ENCODE results near the gene ADCY4.
"Not testable (repeated sequence)": the region's sequence is repeated elsewhere in the genome, so short reads cannot be mapped to it uniquely, and the experiment has no call there.

Gene ADCY4

DNA sequence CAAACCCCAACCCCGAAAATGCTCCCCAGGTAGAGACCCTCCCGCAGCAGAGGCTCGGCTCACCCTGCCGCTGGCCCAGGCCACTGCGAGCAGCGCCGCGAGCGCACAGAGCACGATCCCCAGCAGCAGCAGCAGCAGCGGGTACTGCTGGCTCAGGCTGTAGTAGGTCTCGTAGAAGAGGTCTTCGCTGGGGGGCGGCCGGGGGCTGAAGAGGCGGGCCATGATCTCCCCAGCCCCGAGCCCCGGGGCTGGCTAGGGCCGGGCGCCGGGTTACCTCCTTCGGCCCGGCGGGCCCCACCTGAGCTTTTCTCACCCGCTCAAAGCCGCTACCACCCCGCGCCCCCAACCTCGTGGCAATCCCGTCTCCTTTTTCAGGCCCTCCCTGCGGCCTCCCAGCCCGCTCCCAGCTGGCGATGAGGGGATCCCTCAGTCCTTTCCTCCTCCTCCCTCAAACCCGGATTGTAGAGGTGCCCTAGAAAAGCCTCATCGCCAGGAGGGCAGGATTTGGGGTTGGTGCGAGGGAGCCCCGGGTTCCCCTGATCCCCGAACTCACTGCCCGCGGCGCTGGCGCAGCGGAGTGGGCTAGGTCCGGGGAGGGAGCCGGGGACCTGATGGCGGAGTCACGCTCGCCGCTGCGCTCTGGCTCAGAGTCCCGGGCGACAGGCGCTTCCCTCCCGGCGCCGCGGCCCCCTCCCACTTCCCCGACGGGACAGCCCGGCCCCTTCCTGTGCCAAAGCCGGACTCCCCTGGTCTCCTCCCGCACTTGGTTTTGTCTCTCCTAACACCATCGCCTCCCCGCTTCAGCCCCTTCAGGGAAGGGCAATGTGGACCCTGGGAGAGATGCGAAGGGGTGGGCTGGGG lies at the start of gene ADCY4:
TSS of gene ADCY4 (minus strand) at position 641 of the 861 bp plus-strand sequence. CDS start at position 222, 419 bp downstream.
- no peak for DNase-seq

DNA sequence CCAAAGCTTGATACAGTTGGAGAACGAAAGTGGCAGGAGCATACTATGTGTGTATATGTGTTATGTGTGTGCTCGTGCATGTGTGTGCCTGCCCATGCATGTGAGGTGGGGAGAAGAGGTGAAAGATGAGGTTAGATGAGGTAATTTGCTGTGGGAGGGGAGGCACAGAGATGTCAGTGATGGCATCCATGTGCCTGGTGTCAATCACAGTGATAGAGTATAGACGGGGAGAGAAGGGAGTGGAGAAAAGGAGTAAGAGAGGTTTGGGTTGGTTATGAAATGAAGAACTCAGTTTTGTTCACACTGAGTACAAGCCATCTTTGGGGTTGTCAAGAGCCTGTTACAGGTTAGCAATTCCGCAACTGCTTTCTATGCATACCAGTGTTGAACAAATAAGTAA lies 49.3 kb upstream of the ADCY4 start:
- DNase-seq = no peak

DNA sequence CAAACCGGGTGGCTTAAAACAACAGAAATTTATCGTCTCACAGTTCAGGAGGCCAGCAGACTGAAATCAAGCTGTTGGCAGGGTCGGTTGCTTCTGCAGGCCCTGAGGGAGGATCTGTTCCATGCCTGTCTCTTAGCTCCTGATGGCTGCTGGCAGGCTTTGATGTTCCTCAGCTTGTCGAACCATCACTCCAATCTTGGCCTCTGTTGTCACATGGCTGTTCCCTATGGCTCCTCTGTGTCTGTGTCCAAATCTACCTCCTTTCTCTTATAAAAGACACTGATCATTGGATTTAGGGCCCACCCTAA lies 47.1 kb upstream of the ADCY4 start:
- DNase-seq = no peak

DNA sequence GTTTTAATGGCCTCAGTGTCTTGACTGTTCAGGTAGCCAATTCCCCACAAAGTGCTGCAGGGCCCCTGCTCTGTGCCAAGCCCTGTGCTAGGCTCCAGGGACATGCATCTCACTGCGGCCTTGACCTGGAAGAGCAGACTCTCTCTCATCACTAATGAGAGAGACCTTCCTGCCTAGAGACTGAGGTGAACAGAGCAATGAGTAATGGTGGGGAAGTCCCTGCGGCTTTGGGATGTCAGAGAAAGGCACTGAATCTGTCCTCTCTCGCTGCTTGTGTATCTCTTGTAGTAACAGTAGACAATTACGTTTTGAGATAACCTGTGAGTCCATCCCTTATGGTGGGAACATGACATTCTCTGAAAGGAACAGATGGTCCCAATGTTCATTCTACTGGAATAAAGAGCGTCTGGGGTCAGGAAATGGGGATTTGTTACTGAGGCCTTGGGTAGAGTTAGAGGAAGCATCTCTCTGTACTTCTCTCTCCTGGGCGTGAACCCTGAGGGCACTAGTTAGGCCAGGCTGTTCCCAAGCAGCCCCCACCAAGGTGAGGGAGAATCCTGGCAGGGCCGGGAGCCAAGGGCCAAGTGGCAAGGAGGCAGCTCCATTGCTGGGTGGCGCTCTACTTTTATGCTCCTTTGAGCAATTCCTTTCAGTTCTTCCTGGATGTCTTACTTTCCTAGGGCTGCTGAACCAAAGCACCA lies 46.6 kb upstream of the ADCY4 start:
- DNase-seq = no peak

DNA sequence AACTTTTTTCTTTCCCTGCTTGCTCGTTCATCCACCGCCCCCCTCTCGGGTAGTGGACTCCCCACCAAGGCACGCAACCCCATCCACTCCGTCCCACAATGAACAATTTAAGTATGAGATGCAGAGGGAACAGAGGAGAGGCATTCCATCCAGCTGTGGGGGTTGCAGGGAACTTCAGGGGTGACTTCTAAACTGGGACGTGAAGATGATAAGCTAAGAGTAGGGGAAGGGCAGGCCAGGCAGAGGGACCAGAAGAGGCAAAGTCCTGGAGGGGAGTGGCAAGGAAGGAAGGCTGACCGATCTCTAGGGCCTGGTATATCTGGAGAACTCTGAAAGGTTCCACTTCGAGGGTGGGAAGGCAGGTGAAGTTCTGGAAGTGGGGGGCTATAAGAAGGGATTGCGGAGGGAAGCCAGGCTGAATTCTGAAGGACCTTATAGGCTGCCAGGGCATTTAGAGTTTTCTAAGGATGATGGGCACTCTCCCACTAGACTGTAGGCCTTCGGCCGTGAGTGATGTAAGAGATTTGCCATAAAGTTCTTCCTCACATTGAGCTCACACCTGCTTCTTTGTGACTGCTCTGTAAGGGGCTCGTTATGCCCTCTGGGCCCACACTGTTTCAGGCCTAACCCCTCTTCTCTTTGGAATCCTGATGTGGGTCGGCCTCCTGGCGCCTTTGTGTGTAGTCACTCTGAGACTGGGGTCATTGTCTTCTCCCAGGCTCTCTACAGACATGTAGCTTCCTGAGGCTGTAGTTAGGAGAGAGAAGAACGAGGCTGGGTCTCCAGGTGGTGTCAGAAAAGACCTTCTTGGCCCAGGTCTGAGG lies 45.2 kb upstream of the ADCY4 start:
- no peak for DNase-seq

DNA sequence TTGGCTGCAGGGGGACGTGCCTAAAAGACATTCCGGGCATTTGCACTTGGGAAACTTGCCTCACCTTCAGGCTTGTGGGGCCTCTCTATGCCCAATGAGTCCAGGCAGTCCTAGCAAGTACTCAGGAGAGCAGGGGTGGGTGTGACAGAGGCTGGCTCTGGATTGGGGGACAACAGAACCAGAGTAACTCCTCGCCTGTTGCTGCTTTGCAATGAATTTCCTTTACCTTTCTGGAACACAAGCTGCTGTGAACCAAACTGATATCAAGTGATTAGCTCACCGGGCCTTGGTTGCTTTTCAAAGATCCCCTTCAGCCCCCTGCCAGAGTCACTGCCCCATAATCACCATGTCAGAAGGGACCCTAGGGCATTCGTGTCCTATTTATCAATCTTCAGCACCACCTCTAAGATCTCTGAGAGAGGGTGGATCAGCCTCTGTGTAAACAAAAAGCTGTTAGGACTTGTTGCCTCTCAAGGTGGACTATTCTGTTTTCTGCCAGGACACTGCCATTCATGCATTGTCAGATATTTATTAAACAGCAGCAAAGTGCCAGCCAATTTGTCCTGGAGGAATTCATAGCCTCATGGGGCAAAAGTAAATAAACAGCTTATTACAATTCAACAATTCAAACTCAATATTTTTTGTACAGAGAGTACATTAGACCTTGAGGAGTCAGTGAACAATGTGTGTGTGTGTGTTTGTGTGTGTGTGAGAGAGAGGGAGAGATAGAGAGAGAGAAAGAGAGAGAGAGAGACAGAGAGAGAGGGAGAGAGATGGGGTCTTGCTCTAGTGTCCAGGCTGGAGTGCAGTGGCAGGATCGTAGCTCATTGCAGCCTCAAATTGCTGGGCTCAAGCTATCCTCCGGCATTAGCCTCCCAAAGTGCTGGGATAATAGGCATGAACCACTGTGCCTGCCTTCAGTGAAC lies 44.4 kb upstream of the ADCY4 start:
- no peak for DNase-seq

DNA sequence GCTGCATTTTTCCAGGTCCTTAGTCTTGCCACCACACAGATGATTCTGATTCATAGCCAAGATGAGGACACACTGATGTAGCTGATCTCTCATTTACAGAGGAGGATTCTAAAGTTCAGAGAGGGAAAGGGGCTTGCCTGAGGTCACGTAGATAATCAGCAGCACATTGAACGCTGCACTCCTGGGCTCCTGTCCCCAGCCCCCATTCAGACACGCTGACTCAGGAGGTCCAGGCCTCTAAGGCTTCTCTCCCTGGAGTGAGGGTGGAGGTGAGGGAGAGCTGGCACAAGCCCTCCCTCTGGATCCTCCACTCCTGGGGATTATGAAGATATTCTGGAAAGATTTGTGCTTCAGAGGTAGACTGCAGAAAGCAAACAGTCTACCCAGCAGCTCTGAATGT lies 43.5 kb upstream of the ADCY4 start:
- DNase-seq = no peak

DNA sequence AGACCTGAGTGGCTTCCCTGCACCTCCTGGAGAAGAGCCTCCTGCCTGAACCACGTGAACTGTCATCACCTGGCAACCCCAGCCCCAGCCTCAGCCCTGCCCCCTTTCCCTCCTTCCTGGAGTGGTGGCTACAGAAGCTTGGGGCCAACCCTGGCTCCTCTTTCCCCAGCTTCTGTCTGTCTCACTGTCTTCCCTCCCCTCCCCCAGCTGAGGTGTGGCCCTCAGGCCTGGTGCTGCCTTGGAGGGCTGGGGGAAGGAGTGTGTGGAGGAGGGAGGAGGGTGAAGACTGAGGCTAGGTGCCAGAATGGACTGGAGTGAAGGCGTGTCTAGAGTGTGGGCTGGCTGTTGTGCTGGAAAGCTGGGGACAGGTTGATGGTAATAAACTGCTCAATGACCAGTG lies 42.8 kb upstream of the ADCY4 start:
- DNase-seq = no peak

DNA sequence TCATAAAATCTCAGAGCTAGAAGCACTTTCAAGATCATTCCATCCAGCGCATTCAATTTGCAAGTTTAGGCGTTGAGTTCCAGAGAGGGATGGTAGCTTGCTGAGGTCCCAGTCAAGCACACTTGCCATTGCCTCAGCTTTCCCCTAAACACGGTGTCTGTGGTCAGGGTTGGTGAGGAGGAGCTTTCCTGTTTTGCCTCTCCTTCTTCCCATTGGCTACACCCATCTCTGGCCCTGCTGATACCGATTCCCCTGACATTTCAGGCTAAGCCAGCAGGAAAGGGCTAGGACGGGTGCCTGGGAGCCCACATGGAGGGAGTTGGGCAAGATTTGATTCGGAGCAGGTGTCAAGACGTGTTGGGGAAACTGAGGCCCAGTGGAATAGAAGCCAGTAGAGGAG lies 42.3 kb upstream of the ADCY4 start:
- no peak for DNase-seq

DNA sequence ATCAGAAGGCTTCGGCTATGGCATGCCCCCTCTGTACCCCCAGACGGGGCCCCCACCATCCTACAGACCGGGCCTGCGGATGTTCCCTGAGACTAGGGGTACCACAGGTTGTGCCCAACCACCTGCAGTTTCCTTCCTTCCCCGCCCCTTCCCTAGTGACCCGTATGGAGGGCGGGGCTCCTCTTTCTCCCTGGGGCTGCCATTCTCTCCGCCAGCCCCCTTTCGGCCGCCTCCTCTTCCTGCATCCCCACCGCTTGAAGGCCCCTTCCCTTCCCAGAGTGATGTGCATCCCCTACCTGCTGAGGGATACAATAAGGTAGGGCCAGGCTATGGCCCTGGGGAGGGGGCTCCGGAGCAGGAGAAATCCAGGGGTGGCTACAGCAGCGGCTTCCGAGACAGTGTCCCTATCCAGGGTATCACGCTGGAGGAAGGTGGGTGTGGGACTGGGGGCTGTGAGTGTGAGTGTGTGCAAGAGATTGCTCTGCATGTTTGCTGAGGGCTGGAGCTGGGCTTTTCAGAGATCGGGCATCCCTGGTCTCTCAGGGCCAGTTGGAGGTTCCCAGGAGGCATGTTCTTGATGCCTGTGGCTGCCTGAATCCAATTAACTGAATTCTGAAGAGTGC lies 41.7 kb upstream of the ADCY4 start:
- no peak for DNase-seq

DNA sequence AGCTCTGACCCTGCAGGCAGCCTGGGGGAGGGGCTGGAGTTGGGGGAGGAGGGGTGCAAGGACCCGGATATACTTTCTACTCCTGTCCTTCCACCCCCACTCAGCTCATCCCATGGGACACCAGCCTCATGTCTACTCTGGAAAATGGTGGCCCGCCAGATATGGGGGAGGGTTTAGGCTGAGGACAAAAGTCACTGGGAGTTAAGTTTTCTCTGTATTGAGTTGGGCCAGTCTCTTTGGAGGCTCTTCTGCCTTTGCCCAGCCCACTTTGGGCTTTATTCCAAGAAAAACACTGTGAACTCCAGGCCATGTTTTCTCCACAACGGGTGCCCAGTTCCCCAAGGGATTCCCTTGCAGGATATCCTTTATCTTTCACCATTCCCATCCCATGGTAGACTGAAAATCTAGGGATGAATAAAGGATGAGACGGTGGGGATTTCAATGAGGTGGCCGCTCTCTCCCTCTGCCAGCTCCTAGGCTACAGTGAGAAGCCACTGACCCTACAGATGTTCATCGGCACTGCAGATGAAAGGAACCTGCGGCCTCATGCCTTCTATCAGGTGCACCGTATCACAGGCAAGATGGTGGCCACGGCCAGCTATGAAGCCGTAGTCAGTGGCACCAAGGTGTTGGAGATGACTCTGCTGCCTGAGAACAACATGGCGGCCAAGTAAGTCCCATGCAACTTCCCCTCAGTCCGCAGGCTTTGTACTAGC lies 38.0 kb upstream of the ADCY4 start:
- DNase-seq = no peak

DNA sequence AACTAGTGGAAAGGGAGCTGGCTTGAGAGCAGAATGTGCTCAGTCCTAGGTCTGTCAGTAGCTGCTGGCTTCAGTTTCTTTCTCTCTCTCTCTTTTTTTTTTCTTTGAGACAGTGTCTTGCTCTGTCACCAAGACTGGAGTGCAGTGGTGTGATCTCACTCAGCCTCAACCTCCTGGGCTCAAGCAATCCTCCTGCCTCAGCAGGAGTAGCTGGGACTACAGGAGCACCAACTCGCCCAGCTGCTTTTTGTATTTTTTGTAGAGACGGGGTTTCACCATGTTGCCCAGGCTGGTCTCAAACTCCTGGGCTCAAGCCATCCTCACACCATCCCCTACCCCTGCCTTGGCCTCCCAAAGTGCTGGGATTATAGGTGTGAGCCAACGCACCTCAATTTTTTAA lies 36.7 kb upstream of the ADCY4 start:
- not testable (repeated sequence) for DNase-seq

DNA sequence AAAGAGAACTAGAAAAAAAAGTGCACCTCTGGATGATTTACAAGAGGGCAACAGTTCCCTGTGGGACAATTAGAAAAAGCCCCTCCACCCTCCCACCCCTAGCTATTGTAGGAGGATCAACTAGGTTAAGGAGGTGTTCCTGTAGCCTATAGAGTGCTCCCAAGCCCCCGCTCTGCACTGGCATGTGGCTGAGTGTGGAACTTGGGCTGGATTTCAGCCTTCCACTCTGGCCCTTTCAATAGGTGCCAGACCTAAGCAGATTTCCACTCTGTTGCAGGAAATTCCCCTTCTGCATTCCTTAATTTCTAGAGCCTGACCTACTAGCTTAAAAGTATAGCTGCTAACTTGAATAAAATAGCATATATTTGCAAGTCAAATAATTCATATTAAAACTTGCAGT lies 35.9 kb upstream of the ADCY4 start:
- no peak for DNase-seq

DNA sequence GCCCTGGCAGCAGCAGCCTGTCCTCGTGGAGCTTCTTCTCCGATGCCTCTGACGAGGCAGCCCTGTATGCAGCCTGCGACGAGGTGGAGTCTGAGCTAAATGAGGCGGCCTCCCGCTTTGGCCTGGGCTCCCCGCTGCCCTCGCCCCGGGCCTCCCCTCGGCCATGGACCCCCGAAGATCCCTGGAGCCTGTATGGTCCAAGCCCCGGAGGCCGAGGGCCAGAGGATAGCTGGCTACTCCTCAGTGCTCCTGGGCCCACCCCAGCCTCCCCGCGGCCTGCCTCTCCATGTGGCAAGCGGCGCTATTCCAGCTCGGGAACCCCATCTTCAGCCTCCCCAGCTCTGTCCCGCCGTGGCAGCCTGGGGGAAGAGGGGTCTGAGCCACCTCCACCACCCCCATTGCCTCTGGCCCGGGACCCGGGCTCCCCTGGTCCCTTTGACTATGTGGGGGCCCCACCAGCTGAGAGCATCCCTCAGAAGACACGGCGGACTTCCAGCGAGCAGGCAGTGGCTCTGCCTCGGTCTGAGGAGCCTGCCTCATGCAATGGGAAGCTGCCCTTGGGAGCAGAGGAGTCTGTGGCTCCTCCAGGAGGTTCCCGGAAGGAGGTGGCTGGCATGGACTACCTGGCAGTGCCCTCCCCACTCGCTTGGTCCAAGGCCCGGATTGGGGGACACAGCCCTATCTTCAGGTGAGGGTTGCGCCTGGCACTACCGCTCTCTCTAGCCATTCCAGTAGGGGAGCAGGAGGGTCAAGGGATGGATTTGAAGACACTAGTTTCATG lies 35.2 kb upstream of the ADCY4 start:
- no peak for DNase-seq

DNA sequence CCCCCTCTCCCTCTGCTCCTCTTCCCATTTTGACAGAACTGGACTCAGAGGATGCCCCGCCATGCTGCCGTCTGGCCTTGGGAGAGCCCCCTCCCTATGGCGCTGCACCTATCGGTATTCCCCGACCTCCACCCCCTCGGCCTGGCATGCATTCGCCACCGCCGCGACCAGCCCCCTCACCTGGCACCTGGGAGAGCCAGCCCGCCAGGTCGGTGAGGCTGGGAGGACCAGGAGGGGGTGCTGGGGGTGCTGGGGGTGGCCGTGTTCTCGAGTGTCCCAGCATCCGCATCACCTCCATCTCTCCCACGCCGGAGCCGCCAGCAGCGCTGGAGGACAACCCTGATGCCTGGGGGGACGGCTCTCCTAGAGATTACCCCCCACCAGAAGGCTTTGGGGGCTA lies 34.6 kb upstream of the ADCY4 start:
- DNase-seq = no peak

DNA sequence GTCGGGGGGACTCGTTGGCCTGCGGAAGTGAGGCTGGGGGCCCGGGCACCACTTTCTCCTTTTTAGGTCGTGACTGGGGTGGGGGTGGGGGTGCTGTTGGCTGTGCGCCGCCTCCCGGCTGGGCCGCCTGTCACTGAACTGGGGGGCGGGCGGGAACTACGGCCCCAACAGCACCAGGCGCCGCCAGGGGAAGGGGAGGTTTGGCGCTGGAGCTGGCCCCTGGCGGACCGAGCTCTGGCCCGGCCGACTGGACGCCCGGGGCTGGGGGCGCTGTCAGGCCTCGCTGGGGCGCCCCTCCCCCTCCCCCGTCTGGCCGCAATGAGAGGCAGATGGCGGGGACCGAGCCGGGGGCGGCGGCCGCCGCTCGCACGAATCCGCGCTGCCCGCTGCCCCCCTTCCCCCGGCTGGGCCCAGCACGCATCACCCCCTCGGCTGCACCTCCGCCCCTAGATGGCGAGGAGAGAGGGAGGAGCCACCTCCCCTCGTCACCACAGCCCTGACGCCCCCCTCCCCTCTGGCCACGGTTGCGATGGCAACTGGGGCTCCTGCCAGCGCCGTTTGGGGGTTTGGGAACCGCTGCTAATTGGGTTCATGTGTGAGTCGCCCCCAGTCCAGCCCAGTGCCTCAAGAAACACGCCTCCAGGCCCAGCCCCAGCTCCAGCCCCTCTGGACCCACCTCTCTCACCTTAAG lies 33.8 kb upstream of the ADCY4 start:
- DNase-seq = peak; percentile 10

DNA sequence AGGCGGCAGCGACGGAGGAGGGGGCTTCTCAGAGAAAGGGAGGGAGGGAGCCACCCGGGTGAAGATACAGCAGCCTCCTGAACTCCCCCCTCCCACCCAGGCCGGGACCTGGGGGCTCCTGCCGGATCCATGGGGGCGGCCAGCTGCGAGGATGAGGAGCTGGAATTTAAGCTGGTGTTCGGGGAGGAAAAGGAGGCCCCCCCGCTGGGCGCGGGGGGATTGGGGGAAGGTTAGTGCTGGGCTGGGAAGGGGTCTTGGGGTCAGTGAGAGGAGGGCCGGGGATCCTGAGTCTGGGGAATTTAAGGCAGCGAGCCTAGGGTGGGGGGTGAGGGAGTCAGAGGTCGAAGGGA lies 33.3 kb upstream of the ADCY4 start:
- DNase-seq = no peak

DNA sequence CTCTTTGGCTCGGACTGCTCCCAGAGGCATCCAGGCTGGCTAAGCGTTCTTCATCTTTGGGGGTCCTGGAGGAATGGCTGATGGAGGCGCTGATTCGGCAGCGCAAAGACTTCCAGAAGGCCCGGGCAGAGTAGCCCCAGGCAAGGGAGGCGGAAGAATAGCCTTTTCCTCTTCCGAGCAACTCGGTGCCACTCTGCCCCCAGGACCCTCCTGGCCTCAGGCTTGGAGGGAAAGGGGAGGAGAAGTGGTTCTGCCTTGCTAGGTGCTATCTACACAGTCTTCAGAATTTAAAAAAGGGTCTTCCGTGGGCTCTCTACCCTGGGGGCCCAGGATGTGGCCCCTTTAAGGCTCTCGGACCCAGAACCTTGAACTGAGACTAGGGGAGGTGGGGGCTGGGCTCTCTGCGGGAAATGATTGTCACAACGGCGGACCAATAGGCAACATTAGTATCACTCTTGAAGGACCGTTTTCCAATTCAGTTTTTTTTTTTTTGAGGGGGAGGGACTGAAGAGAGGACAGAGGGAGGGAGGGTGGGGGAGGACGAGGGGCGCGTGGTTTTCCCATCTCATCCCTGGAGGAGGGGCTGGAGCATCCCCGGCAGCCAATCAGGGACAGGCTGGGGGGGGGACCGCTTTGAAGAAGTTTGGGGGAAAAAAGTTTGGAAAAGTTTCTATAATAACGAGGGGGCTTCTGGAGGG lies 32.8 kb upstream of the ADCY4 start, which contains the start of gene NFATC4:
TSS of gene NFATC4 (plus strand) at position 671 of the 698 bp plus-strand sequence. CDS start 157 bp downstream, outside the sequence.
- DNase-seq = no peak
